HPDE6-E6E7 (cell line): ENCODE results near the gene TBX15.

Experiments used
- DNase-seq: peaks from one replicate; pipeline ENCODE4 v3.0.0; 2011; ENCODE audit warnings: missing footprints; ENCODE audit errors: extremely low spot score

The TBX15 gene

GRCh38 chr1:118984722-118985639, 3.2 kb downstream of the TBX15 start:
- DNase-seq, result no peak

GRCh38 chr1:118984086-118984721, 3.9 kb downstream of the TBX15 start:
- no peak for DNase-seq

GRCh38 chr1:118983558-118984041, 4.5 kb downstream of the TBX15 start:
- no peak for DNase-seq

- no peak for DNase-seq
Measured at GRCh38 chr1:118982821-118983557, 5.2 kb downstream of the TBX15 start.

- no peak for DNase-seq
Measured at GRCh38 chr1:118982266-118982665, 5.9 kb downstream of the TBX15 start.

- DNase-seq, result no peak
Measured at GRCh38 chr1:118981436-118981835, 6.7 kb downstream of the TBX15 start.

GRCh38 chr1:118979754-118980575, 8.2 kb downstream of the TBX15 start:
- no peak for DNase-seq

GRCh38 chr1:118978914-118979701, 9.0 kb downstream of the TBX15 start:
- no peak for DNase-seq

GRCh38 chr1:118977600-118977999, 10.5 kb downstream of the TBX15 start:
- no peak for DNase-seq

GRCh38 chr1:118974661-118975060, 13.5 kb downstream of the TBX15 start:
- DNase-seq, result no peak

GRCh38 chr1:118973531-118974137, 14.5 kb downstream of the TBX15 start:
- no peak for DNase-seq

GRCh38 chr1:118973032-118973431, 15.1 kb downstream of the TBX15 start:
- DNase-seq, result no peak

- no peak for DNase-seq
Measured at GRCh38 chr1:118970451-118970850, 17.7 kb downstream of the TBX15 start.

GRCh38 chr1:118963456-118964430, 24.4 kb downstream of the TBX15 start:
- DNase-seq, result no peak

GRCh38 chr1:118963138-118963455, 25.0 kb downstream of the TBX15 start:
- no peak for DNase-seq

- DNase-seq, result no peak
Measured at GRCh38 chr1:118961156-118961555, 27.0 kb downstream of the TBX15 start.

- DNase-seq, result no peak
Measured at GRCh38 chr1:118960567-118961136, 27.5 kb downstream of the TBX15 start.

- no peak for DNase-seq
Measured at GRCh38 chr1:118960026-118960561, 28.0 kb downstream of the TBX15 start.
